Measurements from ENCODE around the gene DRGX.

DRGX gene

GRCh38 chr10:49395741-49396665 lies at the start of gene DRGX:
Gene DRGX (minus strand): TSS chr10:49396089. CDS start chr10:49395440, 649 bp downstream.
- no peak for DNase-seq (ENCODE audit: extremely low read depth in 1 of 2, low read depth in 1 of 2)

DNA sequence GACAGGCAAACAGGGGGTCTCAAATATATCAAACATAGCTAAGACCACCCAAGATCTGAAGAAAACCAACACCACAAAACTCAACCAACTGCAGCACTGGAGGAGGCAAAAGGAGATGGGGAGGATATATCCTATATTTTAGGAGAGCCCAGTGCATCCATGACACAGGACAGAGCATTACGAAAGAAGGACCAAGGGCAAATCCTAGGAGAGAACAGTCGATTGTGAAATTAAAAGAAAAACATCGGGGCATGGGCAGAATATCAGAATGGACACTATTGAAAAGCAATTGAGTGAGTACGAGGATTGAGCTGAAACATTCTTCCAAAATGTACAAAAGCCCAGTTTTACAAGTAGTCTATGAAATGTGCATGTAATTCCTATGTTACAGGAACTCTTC lies 48.5 kb upstream of the DRGX start:
- DNase-seq (ENCODE audit: extremely low read depth in 1 of 2, low read depth in 1 of 2), result no peak

DNA sequence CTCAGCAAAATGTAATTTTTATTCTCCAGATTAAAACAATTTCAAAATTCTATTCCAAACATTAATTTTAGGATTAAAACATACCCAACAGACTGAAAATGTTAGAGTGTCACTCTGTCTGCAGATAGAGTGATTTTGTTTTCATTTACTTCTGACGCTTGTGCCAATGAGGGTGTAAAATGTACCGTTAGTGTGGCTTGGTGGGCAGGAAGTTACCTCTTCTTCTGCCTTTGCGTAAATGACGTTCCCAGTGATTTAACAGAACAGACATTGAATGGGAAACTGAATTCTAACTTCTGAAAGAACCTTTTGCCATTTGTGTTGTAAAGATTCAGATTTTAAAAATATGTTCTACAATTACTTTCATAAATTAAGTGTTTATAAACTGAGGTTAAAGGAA lies 47.0 kb upstream of the DRGX start:
- DNase-seq (ENCODE audit: extremely low read depth in 1 of 2, low read depth in 1 of 2), result no peak

DNA sequence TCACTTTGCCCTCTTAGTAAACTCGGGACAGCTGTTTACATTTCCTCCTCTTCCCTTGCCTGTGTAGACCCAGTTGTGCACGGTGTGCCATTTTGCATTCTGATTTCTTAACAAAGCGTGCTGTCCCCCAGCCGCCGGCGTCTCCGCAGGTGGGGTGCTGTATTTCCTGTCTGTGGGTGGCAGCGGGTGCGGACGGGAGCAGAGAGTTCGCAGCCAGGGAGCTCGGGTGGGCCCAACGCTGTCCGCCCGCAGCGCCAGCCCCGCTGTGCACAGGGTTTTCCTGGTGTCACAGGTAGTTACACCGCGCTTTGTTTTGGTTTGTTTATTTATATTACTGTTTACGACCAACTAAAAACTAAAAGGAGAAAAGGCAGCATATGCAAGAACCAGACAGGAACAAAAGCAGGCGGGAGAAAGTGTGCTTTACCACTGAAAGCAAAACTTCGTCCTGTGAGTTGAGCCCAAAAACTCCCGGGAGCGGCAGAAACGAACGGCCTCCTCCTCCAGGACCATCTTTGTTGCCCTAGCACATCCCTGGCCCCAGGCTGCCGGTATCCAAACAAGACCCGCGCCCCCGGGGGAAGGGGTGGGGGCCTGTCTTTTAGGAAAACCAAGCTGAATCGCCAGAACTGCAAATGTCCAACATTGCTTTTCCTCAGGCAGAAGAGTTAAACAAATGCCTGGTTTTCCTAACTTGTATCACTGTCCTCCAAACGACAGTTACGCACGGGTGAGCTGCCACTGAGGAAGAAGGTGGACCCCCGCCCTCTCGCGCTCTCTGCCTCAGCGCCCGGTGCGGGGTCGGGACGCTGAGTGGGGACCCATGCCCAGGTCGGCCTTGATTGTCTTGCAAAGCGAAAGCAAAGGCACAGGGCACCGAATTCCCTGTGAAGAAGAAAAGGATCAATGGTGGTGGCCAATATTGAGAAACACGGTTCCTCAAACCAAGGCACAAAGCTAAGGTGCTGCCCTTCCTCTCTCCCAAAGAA lies 45.9 kb upstream of the DRGX start:
- DNase-seq (ENCODE audit: extremely low read depth in 1 of 2, low read depth in 1 of 2), result no peak

- no peak for DNase-seq (ENCODE audit: extremely low read depth in 1 of 2, low read depth in 1 of 2)
Measured at GRCh38 chr10:49435225-49435624, 39.3 kb upstream of the DRGX start.

GRCh38 chr10:49433069-49433468 lies 37.2 kb upstream of the DRGX start:
- DNase-seq (ENCODE audit: extremely low read depth in 1 of 2, low read depth in 1 of 2), result no peak

DNA sequence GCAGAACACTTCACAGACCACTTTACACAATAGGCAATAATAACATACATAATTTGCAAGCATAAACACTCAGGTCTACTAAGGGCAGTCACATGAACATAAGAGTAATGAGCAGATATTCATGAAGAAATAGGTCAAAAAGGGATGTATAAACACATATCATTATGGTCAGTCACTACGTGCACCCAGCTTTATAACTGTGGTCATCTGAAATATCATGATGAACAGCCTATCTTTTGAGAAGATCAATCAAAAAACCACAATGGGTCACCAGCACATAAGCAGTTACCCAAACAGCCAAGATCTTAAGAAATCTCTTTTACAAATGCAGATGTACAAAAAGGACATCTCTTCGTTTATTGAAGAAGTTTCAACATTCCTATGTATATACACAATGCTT lies 35.5 kb upstream of the DRGX start:
- no peak for DNase-seq (ENCODE audit: extremely low read depth in 1 of 2, low read depth in 1 of 2)

- DNase-seq (ENCODE audit: extremely low read depth in 1 of 2, low read depth in 1 of 2), result no peak
Measured at GRCh38 chr10:49429458-49429857, 33.6 kb upstream of the DRGX start.

DNA sequence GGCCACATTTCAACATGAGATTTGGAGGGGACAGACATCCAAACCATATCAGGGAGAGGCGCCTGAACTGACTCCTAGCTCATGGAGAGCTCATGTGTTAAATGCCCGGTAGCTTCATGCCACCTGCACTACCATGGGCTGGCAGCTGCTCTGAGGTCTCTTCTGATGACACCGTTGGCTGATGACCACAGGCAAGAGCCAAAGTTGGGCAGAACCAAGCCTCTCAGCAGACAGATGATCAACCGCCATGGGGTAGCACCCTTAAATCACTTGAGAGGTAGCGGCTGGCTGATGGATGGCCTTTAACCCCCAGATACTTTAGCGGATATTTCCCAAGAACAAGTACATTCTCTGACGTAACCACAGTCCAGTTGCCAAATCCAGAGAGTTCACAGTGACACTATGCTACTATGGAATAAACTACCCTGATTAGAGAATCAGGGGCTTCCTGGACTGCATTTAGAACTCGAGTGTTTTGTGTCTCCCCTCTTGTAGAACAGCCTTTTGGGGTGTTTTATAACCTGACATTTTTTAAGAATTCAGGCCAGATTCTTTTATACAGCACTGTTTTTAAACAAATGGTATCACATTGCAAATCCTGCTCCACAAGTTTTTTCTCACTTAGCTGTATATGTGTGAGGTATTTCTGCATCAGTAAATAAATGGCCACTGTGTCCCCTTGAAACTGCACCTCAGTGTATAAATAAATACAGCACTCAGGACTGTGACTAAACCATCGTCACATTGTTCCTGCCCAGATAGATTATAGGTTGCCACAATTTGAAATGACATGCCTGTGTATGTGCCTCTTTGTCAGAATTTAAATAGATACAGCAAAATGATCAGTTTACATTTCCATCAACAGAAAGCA lies 30.8 kb upstream of the DRGX start:
- DNase-seq (ENCODE audit: extremely low read depth in 1 of 2, low read depth in 1 of 2), result no peak

GRCh38 chr10:49419005-49419404 lies 23.1 kb upstream of the DRGX start:
- DNase-seq (ENCODE audit: extremely low read depth in 1 of 2, low read depth in 1 of 2), result no peak

GRCh38 chr10:49418328-49418727 lies 22.4 kb upstream of the DRGX start:
- DNase-seq (ENCODE audit: extremely low read depth in 1 of 2, low read depth in 1 of 2), result no peak

DNA sequence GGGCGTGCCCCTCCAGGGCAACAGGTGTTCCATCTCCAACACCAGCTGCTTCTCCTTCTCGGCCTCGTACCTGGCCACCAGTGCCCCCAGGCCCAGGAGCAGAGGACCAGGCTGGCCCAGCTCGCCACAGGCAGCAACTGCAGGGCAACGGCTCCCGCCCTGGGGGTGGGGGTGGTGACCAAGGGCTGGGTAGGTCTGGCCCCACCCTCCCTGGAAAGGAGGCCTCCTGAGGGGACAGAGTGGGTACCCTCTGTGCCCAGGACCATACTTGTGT lies 22.1 kb upstream of the DRGX start:
- DNase-seq (ENCODE audit: extremely low read depth in 1 of 2, low read depth in 1 of 2), result no peak

DNA sequence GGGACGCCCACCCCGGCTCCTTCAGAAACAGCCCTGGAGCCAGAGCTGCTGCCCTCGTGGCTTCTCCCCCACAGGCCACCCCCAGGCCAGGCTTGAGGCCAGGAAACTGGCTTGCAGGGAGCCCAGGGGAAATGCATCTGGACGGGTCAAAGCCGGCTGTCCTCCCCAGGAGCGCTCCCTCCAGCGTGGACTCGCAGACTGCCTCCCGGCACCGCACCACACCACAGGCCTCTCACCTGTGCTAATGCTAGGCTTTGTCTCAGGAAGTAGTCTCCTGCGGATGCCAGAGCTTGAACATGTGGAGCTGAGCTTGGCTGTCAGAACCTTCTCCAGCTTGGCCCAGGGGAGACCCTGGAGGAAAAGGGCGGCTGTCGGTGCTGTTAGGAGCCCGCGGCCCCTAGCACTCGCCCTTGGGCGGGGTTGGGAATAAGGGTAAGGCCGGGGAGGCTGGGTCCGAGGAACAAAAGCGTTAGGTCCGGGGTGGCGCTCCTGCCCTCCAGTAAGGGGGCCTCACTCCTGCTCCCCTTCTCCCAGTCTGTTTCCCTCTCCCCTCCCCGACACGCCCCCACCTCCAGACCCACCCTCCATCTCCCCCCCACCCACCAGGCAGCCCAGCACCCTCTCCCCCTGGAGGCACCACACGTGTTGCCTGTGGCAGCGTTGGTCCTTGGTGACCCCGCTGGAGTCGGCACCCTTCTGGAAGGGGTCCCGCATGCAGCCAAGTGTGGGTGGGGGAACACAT lies 21.6 kb upstream of the DRGX start:
- no peak for DNase-seq (ENCODE audit: extremely low read depth in 1 of 2, low read depth in 1 of 2)

- DNase-seq (ENCODE audit: extremely low read depth in 1 of 2, low read depth in 1 of 2), result no peak
Measured at GRCh38 chr10:49415846-49416245, 20.0 kb upstream of the DRGX start.

- no peak for DNase-seq (ENCODE audit: extremely low read depth in 1 of 2, low read depth in 1 of 2)
Measured at GRCh38 chr10:49415109-49415508, 19.2 kb upstream of the DRGX start.

DNA sequence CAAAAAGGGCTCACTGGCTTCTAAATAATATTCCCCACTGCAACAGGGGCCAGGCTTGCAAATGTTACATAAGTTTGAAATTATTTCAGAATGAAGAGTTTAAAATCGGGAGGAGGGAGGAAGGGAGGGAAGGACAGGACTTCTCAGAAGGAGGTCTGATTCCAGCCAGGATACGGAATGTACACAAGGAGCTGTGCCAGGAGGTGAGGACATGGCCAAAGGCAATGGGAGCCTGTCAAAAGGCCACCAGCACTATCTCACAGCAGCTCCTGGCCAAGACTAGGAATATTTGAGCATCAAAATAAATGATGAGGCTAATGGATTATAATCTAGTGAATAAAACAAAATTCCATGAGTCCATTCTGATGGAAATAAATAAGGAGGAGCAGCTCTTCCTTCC lies 18.6 kb upstream of the DRGX start:
- DNase-seq (ENCODE audit: extremely low read depth in 1 of 2, low read depth in 1 of 2), result no peak

GRCh38 chr10:49412571-49412970 lies 16.7 kb upstream of the DRGX start:
- DNase-seq (ENCODE audit: extremely low read depth in 1 of 2, low read depth in 1 of 2), result no peak

DNA sequence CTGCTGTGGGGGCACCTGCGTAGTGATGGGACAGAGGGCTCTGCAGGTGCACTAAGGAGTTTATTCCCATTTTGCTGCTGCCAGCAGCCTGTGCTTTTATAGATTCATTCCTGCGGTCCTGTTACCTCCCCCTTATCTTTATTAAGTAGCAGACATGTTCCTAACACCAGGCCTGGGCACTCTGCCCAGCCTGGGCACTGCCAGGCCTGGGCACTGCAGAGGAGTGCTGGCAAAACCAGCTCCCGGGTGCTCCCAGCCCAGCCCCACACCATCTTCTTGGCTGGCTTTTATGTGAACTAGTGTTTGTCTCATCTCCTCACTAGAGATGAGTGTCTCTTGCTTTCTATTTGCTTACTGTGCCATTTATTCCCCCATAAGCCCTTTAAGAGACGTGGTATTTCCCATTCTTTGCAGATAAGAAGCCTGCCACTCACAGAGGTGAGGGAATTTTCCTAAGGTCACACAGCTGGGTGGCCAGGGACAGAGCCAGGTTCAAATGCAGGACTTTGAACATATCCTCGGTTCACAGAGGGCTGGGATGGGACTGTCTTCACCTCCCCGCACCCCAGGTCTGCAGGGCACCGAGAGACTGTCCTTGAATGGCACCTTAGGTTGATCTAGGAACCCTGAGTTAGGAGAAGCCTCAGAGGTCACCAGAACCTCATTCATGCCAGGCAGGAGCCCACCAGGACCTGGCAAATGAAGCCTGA lies 14.6 kb upstream of the DRGX start:
- no peak for DNase-seq (ENCODE audit: extremely low read depth in 1 of 2, low read depth in 1 of 2)

DNA sequence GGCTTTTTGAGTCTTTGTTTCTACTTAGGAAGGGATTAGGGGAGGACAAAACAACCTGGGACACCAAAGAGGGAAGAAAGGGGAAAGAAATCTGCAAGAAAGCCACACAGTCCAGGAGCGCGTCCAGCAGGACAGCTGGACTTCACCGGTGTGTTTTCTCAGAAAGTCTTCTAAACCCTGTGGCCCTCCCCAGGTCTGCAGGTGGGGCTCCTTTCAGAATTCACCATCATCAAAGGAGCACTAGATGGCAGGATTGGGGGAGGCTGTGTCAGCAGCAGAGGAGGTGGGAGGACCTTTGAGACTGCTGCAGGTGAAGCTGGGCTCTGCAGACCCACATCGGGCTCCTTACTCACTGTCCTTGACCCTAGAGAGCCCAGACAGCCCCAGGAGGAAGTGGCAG lies 13.9 kb upstream of the DRGX start:
- no peak for DNase-seq (ENCODE audit: extremely low read depth in 1 of 2, low read depth in 1 of 2)
